ENCODE results near the gene BMPER. TPM values are rescaled to one million over a fixed set of nuclear protein-coding genes. Genes with fewer than 3 reads are reported as not detected.

BMPER gene
- polyA plus RNA-seq, 1 donor from 2014 or later: 2.1 TPM

GRCh38 chr7:33870120-33870519 is 35.2 kb upstream of the BMPER start:
- Histone ChIP-seq H3K27ac (ENCODE audit: low read length) (no peak overlapping the region), H3K79me2 (replicated peaks; ENCODE audit: insufficient read depth, low read length) (no peaks in the 10 kb centered on the region), H4K20me1 (ENCODE audit: insufficient read depth) (no peaks in the 10 kb centered on the region), H3K36me3 (ENCODE audit: insufficient read depth, low read length) (no peaks in the 10 kb centered on the region), H3K4me2 (ENCODE audit: low read length) (no peak overlapping the region), H2AFZ (ENCODE audit: low read depth, low read length) (no peak overlapping the region), H3K9me3 (ENCODE audit: low read length) (no peaks in the 10 kb centered on the region), H3F3A (ENCODE audit: insufficient read depth, low read length, poor library complexity, severe bottlenecking) (no peaks in the 10 kb centered on the region), H3K9ac (ENCODE audit: low read length) (no peak overlapping the region), H3K4me3 (ENCODE audit: low read length) (no peak overlapping the region), H3K9me2 (ENCODE audit: insufficient read depth, low read length) (no peaks in the 10 kb centered on the region), H3K27me3 (ENCODE audit: insufficient read depth, low read depth, low read length) (no peaks in the 10 kb centered on the region)
- TF ChIP-seq EP300 (conservative IDR thresholded peaks at IDR 0.05; ENCODE audit: poor library complexity, severe bottlenecking) (no peak), RAD21 (conservative IDR thresholded peaks at IDR 0.05) (no peak), TAF1 (IDR thresholded peaks at IDR 0.05; ENCODE audit: low read depth) (no peak), CTCF (IDR thresholded peaks at IDR 0.05; ENCODE audit: poor library complexity, severe bottlenecking) (no peak), SMC3 (conservative IDR thresholded peaks at IDR 0.05; ENCODE audit: poor library complexity) (no peak), EZH2 (IDR thresholded peaks at IDR 0.05; ENCODE audit: borderline replicate concordance, insufficient read depth, low read length, poor library complexity, severe bottlenecking) (no peak), REST (IDR thresholded peaks at IDR 0.05; ENCODE audit: borderline replicate concordance) (no peak), MXI1 (conservative IDR thresholded peaks at IDR 0.05; ENCODE audit: poor library complexity, severe bottlenecking) (no peak), POLR2AphosphoS5 (IDR thresholded peaks at IDR 0.05) (no peak)

GRCh38 chr7:33872870-33873269 is 32.5 kb upstream of the BMPER start:
- H3K36me3 ChIP-seq (ENCODE audit: insufficient read depth, low read length): no peaks in the 10 kb centered on the region
- no peaks in the 10 kb centered on the region for H3F3A ChIP-seq (ENCODE audit: insufficient read depth, low read length, poor library complexity, severe bottlenecking)
- no peak overlapping the region for H2AFZ ChIP-seq (ENCODE audit: low read depth, low read length)
- H3K27me3 ChIP-seq (ENCODE audit: insufficient read depth, low read depth, low read length): no peaks in the 10 kb centered on the region
- no peak overlapping the region for H3K4me2 ChIP-seq (ENCODE audit: low read length)
- no peak overlapping the region for H3K9ac ChIP-seq (ENCODE audit: low read length)
- H3K9me3 ChIP-seq (ENCODE audit: low read length): no peaks in the 10 kb centered on the region
- H3K79me2 ChIP-seq (replicated peaks; ENCODE audit: insufficient read depth, low read length): no peaks in the 10 kb centered on the region
- no peak overlapping the region for H3K4me3 ChIP-seq (ENCODE audit: low read length)
- TF ChIP-seq REST (IDR thresholded peaks at IDR 0.05; ENCODE audit: borderline replicate concordance): no peak
- no peak for TF ChIP-seq CTCF (IDR thresholded peaks at IDR 0.05; ENCODE audit: poor library complexity, severe bottlenecking)
- TF ChIP-seq TAF1 (IDR thresholded peaks at IDR 0.05; ENCODE audit: low read depth): no peak
- no peak for TF ChIP-seq RAD21 (conservative IDR thresholded peaks at IDR 0.05)
- TF ChIP-seq SMC3 (conservative IDR thresholded peaks at IDR 0.05; ENCODE audit: poor library complexity): no peak
- no peak for TF ChIP-seq EP300 (conservative IDR thresholded peaks at IDR 0.05; ENCODE audit: poor library complexity, severe bottlenecking)
- no peak for TF ChIP-seq POLR2AphosphoS5 (IDR thresholded peaks at IDR 0.05)
- no peak for TF ChIP-seq EZH2 (IDR thresholded peaks at IDR 0.05; ENCODE audit: borderline replicate concordance, insufficient read depth, low read length, poor library complexity, severe bottlenecking)
- no peaks in the 10 kb centered on the region for H4K20me1 ChIP-seq (ENCODE audit: insufficient read depth)
- H3K9me2 ChIP-seq (ENCODE audit: insufficient read depth, low read length): no peaks in the 10 kb centered on the region
- no peak overlapping the region for H3K27ac ChIP-seq (ENCODE audit: low read length)

Data from neural cell (in vitro differentiated cells).